Measurements from ENCODE around the gene ASTN2.

The ASTN2 gene

GRCh38 chr9:116992865-116993264, 422.0 kb downstream of the ASTN2 start:
- DNase-seq, result peak; percentile 30

- DNase-seq, result no peak
These were observed 423.8 kb downstream of the ASTN2 start for GRCh38 chr9:116991051-116991450.

GRCh38 chr9:116990592-116990991, 424.3 kb downstream of the ASTN2 start:
- peak; percentile 5 for DNase-seq

DNA sequence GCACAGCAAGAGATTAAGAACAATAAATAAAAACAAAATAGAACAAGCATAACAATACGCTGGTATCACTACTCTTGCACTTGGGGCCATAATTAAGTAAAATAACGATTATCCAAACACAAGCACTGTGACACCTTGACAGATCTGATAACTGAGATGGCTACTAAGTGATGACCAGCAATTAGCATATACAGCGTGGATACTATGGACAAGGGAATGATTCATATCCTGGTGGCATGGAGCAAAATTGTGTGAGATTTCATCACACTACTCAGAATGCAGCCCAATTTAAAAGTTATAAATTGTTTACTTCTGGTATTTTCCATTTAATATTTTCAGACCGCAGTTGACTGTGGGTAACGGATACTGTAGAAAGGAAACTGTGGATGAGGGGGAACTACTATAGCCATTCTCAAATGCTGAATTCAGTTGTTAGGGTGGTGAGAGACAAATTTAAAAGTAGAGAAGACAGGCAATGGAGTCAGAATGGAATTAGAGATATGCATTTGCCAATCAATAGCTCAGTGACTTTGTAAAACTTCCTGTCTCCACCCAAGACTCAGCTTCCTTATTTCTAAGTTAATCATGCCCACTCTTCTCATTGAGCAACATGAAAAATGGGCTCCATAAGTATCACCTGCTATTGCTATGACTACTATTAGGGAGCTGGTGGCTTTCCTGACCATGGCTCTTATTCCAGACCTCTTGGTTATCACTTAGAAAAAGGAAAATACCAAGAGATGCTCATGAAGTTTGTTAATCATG, 427.0 kb downstream of the ASTN2 start:
- DNase-seq, result peak; percentile 37

GRCh38 chr9:116986015-116986414, 428.8 kb downstream of the ASTN2 start:
- DNase-seq, result no peak

GRCh38 chr9:116985596-116985995, 429.3 kb downstream of the ASTN2 start:
- DNase-seq, result no peak

DNA sequence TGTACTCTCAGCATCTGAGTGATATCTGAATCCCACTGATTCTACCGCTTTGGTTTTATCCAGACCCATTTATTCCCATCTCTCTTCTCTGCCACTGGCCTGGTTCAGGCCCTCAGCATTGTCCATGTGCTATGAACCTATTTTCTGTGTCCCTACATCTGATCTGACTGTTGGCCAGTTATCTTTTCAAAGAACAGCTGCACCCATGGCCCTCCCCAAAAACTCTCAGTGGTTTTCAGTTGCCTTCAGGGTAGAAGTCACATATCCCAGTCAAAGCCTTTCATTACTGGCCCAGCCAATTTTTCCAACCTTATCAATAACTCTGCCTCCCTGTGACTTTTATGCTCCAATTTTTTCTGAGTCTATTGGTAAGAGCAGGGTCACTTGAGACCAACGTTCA, 430.7 kb downstream of the ASTN2 start:
- DNase-seq, result no peak

- no peak for DNase-seq
These were observed 434.2 kb downstream of the ASTN2 start for GRCh38 chr9:116980582-116981120.

GRCh38 chr9:116979456-116979855, 435.4 kb downstream of the ASTN2 start:
- no peak for DNase-seq

DNA sequence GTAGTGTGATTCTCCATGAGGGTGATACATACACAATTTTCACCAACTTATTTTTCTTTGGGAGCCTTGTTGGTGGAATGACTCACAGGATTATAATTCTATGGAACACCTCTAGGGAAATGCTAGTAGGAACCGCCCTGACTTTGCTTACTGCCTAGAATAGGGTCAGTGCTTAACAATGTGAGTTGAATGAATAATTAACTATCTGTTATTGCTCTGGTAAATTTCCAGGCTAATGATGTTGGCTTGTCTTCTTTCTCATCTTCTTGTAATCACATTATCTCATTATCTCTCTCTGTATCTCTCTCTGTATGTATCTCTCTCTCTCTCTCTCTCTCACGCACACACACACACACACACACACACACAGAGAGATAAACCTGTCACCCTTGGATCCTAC, 436.7 kb downstream of the ASTN2 start:
- no peak for DNase-seq

GRCh38 chr9:116975126-116975525, 439.7 kb downstream of the ASTN2 start:
- no peak for DNase-seq

GRCh38 chr9:116966199-116966598, 448.7 kb downstream of the ASTN2 start:
- DNase-seq, result no peak

DNA sequence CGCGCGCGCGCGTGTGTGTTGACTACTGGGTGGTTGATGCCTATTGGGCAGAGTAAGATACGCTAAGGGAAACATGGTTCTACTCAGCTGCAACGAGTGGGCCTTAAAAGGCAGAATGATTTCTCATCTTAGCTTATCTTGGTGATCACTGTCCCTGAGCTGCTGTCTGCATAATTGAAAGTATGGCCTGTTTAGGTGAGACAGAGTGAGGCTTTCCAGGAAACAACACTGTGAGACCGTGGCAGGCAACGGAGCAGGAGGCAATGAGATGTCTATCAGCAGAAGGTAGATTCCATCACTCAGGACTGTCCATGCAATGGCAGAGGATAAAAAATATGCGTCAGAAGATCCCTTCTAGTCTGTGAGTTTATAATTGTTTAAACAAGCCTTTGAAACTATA, 450.6 kb downstream of the ASTN2 start:
- no peak for DNase-seq

DNA sequence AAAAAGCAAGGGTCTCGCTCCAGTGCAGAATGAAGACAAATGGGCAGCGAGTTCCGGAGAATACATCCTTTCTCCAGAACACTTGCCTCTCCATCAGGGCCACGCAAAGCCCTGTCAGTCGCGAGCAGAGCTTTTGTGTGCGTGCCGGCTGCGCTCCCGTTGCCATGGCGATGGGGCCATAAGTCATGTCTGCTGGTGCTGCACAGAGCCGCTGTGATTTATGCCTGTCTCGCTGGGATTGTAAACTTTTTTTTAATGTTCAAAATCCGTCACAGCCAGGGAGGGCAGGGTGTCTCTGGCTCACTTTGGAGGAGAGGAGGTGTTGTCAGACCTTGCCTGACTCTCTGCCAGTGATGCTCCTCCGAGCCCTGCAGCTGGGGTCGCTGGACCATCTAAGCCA, 455.0 kb downstream of the ASTN2 start:
- no peak for DNase-seq

GRCh38 chr9:116958881-116959280, 456.0 kb downstream of the ASTN2 start:
- no peak for DNase-seq

DNA sequence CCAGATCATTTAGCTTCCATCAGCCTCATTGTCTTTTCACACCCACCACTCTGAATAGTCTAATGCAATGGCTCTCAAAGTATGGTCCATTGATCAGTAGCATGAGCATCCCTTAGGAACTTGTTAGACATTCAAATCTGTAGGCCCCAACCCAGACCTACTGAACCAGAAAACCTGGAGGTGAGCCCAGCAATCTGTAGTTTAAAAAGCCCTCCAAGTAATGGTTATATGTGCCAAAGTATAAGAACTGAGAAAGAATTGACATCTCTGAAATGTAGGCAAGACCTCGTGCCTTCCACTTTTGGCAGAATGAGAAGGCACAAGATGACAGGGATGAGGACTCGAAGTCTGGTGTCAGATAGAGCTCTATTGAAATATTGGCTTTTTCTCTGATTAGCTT, 460.1 kb downstream of the ASTN2 start:
- no peak for DNase-seq

GRCh38 chr9:116953271-116953670, 461.6 kb downstream of the ASTN2 start:
- no peak for DNase-seq

DNA sequence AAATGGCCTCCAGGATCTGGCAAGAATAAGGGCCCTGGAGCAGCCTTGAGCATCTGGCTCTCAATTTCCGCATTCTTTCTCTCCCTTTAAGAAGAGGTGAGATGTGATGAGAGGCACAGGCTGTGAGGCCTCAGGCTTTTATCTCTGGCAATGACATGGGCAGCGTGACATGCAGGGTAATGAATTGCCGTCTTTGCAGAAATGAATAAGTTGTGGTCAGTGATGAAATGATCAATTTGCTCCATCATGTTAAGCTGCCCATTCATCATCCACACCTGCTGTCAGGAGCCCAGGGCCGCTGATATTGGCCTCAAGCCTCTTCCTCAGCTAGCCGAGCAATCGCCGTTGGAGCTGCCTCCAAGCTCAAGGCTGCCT, 462.4 kb downstream of the ASTN2 start:
- DNase-seq, result no peak

GRCh38 chr9:116951588-116952435, 463.0 kb downstream of the ASTN2 start:
- peak; percentile 15 for DNase-seq

DNA sequence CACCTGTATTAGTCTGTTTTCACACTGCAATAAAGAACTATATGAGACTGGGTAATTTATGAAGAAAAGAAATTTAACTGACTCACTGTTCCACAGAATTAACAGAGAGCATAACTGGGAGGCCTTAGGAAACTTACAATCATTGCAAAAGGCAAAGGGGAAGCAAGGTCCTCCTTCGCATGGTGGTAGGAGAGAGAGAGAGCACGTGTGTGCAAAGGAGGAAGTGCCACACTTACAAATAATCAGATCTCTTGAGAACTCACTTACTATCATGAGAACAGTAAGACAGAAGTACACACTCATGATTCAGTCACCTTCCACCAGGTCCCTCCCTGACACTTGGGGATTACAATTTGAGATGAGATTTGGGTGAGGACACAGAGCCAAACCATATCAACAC, 469.0 kb downstream of the ASTN2 start:
- peak; percentile 75 for DNase-seq

- DNase-seq, result no peak
These were observed 469.9 kb downstream of the ASTN2 start for GRCh38 chr9:116944714-116945534.

DNA sequence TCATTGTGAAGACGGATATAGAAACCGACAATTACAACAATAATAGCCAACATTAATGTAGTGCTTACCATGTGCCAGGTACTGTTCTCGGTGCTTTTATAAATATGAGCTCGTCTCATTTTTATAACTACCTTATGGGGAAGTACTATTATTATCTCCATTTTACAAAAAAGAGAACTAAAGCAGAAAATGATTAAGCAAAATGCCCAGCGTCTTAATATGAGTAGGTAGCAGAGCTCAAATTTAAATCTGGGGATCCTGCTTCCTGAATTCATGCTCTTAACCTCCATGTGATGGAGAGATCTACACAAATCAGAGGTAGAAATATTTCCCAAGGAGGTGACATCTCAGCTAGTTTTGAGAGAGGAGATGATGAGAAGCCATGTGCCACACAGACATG, 470.9 kb downstream of the ASTN2 start:
- DNase-seq, result peak; percentile 5

- DNase-seq, result no peak
These were observed 472.2 kb downstream of the ASTN2 start for GRCh38 chr9:116942593-116943061.

All from suppressor macrophage treated with lipopolysaccharide for 4 hours (primary cell).